ENCODE results near the gene CFAP57.

Gene CFAP57

GRCh38 chr1:43253876-43254275, 81.7 kb downstream of the CFAP57 start:
- DNase-seq (ENCODE audit: low read depth in 2 of 2), result no peak

GRCh38 chr1:43255438-43256210, 83.5 kb downstream of the CFAP57 start:
- no peak for DNase-seq (ENCODE audit: low read depth in 2 of 2)

GRCh38 chr1:43256675-43257570, 84.8 kb downstream of the CFAP57 start:
- DNase-seq (ENCODE audit: low read depth in 2 of 2), result no peak

GRCh38 chr1:43258370-43258769, 86.2 kb downstream of the CFAP57 start:
- no peak for DNase-seq (ENCODE audit: low read depth in 2 of 2)

- no peak for DNase-seq (ENCODE audit: low read depth in 2 of 2)
Observed at GRCh38 chr1:43265431-43265830, 93.3 kb downstream of the CFAP57 start.

- DNase-seq (ENCODE audit: low read depth in 2 of 2), result no peak
Observed at GRCh38 chr1:43266881-43267280, 94.8 kb downstream of the CFAP57 start.

GRCh38 chr1:43267291-43267805, 95.2 kb downstream of the CFAP57 start:
- no peak for DNase-seq (ENCODE audit: low read depth in 2 of 2)

GRCh38 chr1:43267818-43268425, 95.8 kb downstream of the CFAP57 start:
- no peak for DNase-seq (ENCODE audit: low read depth in 2 of 2)

- DNase-seq (ENCODE audit: low read depth in 2 of 2), result no peak
Observed at GRCh38 chr1:43269627-43270375, 97.7 kb downstream of the CFAP57 start, which contains the start of gene TMEM125. Gene TMEM125, plus strand, starts transcription at chr1:43269983. Its CDS starts 2,740 bp downstream, at chr1:43272723.

- DNase-seq (ENCODE audit: low read depth in 2 of 2), result no peak
Observed at GRCh38 chr1:43270421-43271095, 98.4 kb downstream of the CFAP57 start.

GRCh38 chr1:43271186-43272118, 99.3 kb downstream of the CFAP57 start:
- DNase-seq (ENCODE audit: low read depth in 2 of 2), result no peak

- no peak for DNase-seq (ENCODE audit: low read depth in 2 of 2)
Observed at GRCh38 chr1:43272161-43272560, 100.0 kb downstream of the CFAP57 start.

GRCh38 chr1:43272576-43273571, 100.7 kb downstream of the CFAP57 start:
- no peak for DNase-seq (ENCODE audit: low read depth in 2 of 2)

GRCh38 chr1:43273708-43274107, 101.6 kb downstream of the CFAP57 start:
- DNase-seq (ENCODE audit: low read depth in 2 of 2), result no peak

GRCh38 chr1:43274125-43274803, 102.1 kb downstream of the CFAP57 start:
- no peak for DNase-seq (ENCODE audit: low read depth in 2 of 2)

GRCh38 chr1:43274804-43275180, 102.7 kb downstream of the CFAP57 start:
- DNase-seq (ENCODE audit: low read depth in 2 of 2), result no peak

- no peak for DNase-seq (ENCODE audit: low read depth in 2 of 2)
Observed at GRCh38 chr1:43275826-43276620, 103.9 kb downstream of the CFAP57 start.

Data from stimulated activated CD4-positive, alpha-beta T cell treated with anti-CD3 and anti-CD28 coated beads, Interleukin-1b, Interleukin-23, amount 100 ng/mL, for 1 hour (primary cell).